ENCODE measurements around the gene ADGRE2.

GRCh38 chr19:14795078-14795721 is 16.8 kb upstream of the ADGRE2 start:
- TF ChIP-seq SP1 (IDR thresholded peaks at IDR 0.05) (no peak), CTCF (IDR thresholded peaks at IDR 0.05; ENCODE audit: low read depth, low read length, missing input control) (no peak), MAX (IDR thresholded peaks at IDR 0.05) (no peak), RXRA (IDR thresholded peaks at IDR 0.05) (no peak), ZBTB33 (IDR thresholded peaks at IDR 0.05) (no peak), EGR1 (IDR thresholded peaks at IDR 0.05; ENCODE audit: low read depth in 2 of 2) (no peak), GABPA (IDR thresholded peaks at IDR 0.05 in 1 of 2, conservative IDR thresholded peaks at IDR 0.05 in 1 of 2) (no peak)
